Thoracic aorta (tissue), 2 donors: ENCODE data around the gene MLLT1. TPM values are rescaled to one million over a fixed set of nuclear protein-coding genes. Genes with fewer than 3 reads are reported as not detected.
"Not testable (repeated sequence)": the region's sequence is repeated elsewhere in the genome, so short reads cannot be mapped to it uniquely, and the experiment has no call there.

Experiments used
- ATAC-seq: fragments of 150-250 bp; one replicate; pipeline ENCODE4 v1.8.0; 2017; ENCODE audit warnings: low read depth; ENCODE audit not compliant: insufficient number of reproducible peaks, low FRiP score
- DNase-seq: peaks from one replicate; pipeline ENCODE4 v3.0.0-alpha.2; 2020; ENCODE audit warnings: low spot score
- H3K27ac ChIP-seq, 2 donors: fragments of 200-600 bp; sonication (generic); 1 replicate in 1 of 2; 2 replicates in 1 of 2; pipeline ENCODE4 v1.5.1; 2016; ENCODE audit warnings: mild to moderate bottlenecking in 2 of 2, moderate library complexity in 2 of 2
- H3K27me3 ChIP-seq: fragments of 200-600 bp; sonication (generic); replicated peaks from 2 replicates; pipeline ENCODE4 v1.6.0; 2016; ENCODE audit warnings: mild to moderate bottlenecking; ENCODE audit not compliant: insufficient read depth
- H3K36me3 ChIP-seq: fragments of 200-600 bp; sonication (generic); one replicate; pipeline ENCODE4 v1.5.1; 2016
- H3K4me1 ChIP-seq, 2 donors: fragments of 200-600 bp; sonication (generic); 1 replicate in 1 of 2; 2 replicates in 1 of 2; pipeline versions ENCODE4 v1.5.1 to v1.6.0; 2016; ENCODE audit warnings: low read depth in 2 of 2, mild to moderate bottlenecking in 1 of 2; ENCODE audit not compliant: control insufficient read depth in 1 of 2
- H3K4me3 ChIP-seq: fragments of 200-600 bp; sonication (generic); 2 replicates; pipeline ENCODE4 v1.5.1; 2016; ENCODE audit warnings: mild to moderate bottlenecking
- H3K9me3 ChIP-seq: fragments of 200-600 bp; sonication (generic); 2 replicates; pipeline ENCODE4 v1.5.1; 2016
- CTCF ChIP-seq: fragments of 200-600 bp; sonication (generic); IDR thresholded peaks from one replicate; pipeline ENCODE4 v1.5.1; 2019; ENCODE audit warnings: antibody characterized with exemption
- total RNA-seq, 2 donors: library from RNA; depleted of rRNA; stranded (reverse); fragments of >200 nt; gene quantifications; one replicate each; pipeline versions ENCODE4 v1.1.0 to v1.2.3, GENCODE V29; 2016

MLLT1 gene
- total RNA-seq, 2 donors from 2014 or later: 23.0 to 31.4 TPM

GRCh38 chr19:6319376-6319775 is 39.6 kb upstream of the MLLT1 start:
- Histone ChIP-seq H3K4me3 (no peak overlapping the region), H3K36me3 (no peaks in the 10 kb centered on the region), H3K27me3 (no peaks in the 10 kb centered on the region), H3K27ac (no peak overlapping the region), H3K9me3 (no peaks in the 10 kb centered on the region), H3K4me1 (no peaks in the 10 kb centered on the region)
- no peak for DNase-seq
- TF ChIP-seq CTCF: no peak
- no peak for ATAC-seq

- Histone ChIP-seq H3K27ac (no peak overlapping the region), H3K36me3 (no peaks in the 10 kb centered on the region), H3K27me3 (no peaks in the 10 kb centered on the region), H3K4me1 (no peaks in the 10 kb centered on the region), H3K9me3 (no peaks in the 10 kb centered on the region), H3K4me3 (no peak overlapping the region)
- DNase-seq (no peak), ATAC-seq (no peak)
- TF ChIP-seq CTCF: no peak
Measured at GRCh38 chr19:6318772-6319171, 39.0 kb upstream of the MLLT1 start.

- not testable (repeated sequence) for H3K27me3 ChIP-seq, H3K36me3 ChIP-seq, DNase-seq, H3K27ac ChIP-seq, H3K4me1 ChIP-seq, ATAC-seq, H3K9me3 ChIP-seq, H3K4me3 ChIP-seq
Measured at GRCh38 chr19:6315646-6316045, 35.9 kb upstream of the MLLT1 start.

- H3K9me3 ChIP-seq: no peaks in the 10 kb centered on the region
- no peak for ATAC-seq
- H3K27me3 ChIP-seq: no peaks in the 10 kb centered on the region
- no peak overlapping the region for H3K27ac ChIP-seq
- H3K4me1 ChIP-seq: no peaks in the 10 kb centered on the region
- no peak for DNase-seq
- no peaks in the 10 kb centered on the region for H3K36me3 ChIP-seq
- H3K4me3 ChIP-seq: no peak overlapping the region
- TF ChIP-seq CTCF: no peak
Measured at GRCh38 chr19:6313398-6313969, 33.7 kb upstream of the MLLT1 start.

- no peak for ATAC-seq
- Histone ChIP-seq H3K4me3 (no peak overlapping the region), H3K36me3 (no peaks in the 10 kb centered on the region), H3K4me1 (no peaks in the 10 kb centered on the region), H3K9me3 (no peaks in the 10 kb centered on the region), H3K27ac (no peak overlapping the region), H3K27me3 (no peaks in the 10 kb centered on the region)
- TF ChIP-seq CTCF: no peak
- DNase-seq: no peak
Measured at GRCh38 chr19:6312018-6312417, 32.2 kb upstream of the MLLT1 start.

- DNase-seq (no peak), ATAC-seq (no peak)
Measured at GRCh38 chr19:6298413-6298812, 18.6 kb upstream of the MLLT1 start.

More at GRCh38 chr19:6298413-6298812, 18.6 kb upstream of the MLLT1 start:
- H3K4me3 ChIP-seq: no peak overlapping the region
- no peaks in the 10 kb centered on the region for H3K27me3 ChIP-seq
- H3K27ac ChIP-seq: no peak overlapping the region
- no peaks in the 10 kb centered on the region for H3K4me1 ChIP-seq
- TF ChIP-seq CTCF: no peak
- peaks cover 2% of the 10 kb centered on the region for H3K9me3 ChIP-seq
- no peaks in the 10 kb centered on the region for H3K36me3 ChIP-seq
